Fibroblast of lung (primary cell): ENCODE measurements around the gene B3GALT5. TPM values are rescaled to one million over a fixed set of nuclear protein-coding genes. Genes with fewer than 3 reads are reported as not detected.

Source experiments
- DNase-seq, 2 donors: peaks; one replicate each; pipeline versions ENCODE4 v3.0.0 to v3.0.0-alpha.2; 2010; ENCODE audit warnings: low read depth in 2 of 2
- H2AFZ ChIP-seq: 2 replicates; pipeline ENCODE4 v1.5.1; 2012; ENCODE audit warnings: low read length, control low read depth, inconsistent platforms
- H3K27ac ChIP-seq: 2 replicates; pipeline ENCODE4 v1.5.1; 2011; ENCODE audit warnings: low read length, control low read depth; ENCODE audit not compliant: insufficient read depth
- H3K27me3 ChIP-seq: 2 replicates; pipeline ENCODE4 v1.5.1; 2011; ENCODE audit warnings: mild to moderate bottlenecking, low read length; ENCODE audit not compliant: control insufficient read depth, insufficient read depth
- H3K36me3 ChIP-seq: 2 replicates; pipeline ENCODE4 v1.5.1; 2011; ENCODE audit warnings: low read length; ENCODE audit not compliant: control insufficient read depth, insufficient read depth
- H3K4me1 ChIP-seq: 2 replicates; pipeline ENCODE4 v1.5.1; 2011; ENCODE audit warnings: low read length; ENCODE audit not compliant: control insufficient read depth, insufficient read depth; ENCODE audit errors: extremely low read depth
- H3K4me2 ChIP-seq: 2 replicates; pipeline ENCODE4 v1.5.1; 2011; ENCODE audit warnings: low read length, control low read depth; ENCODE audit not compliant: insufficient read depth; ENCODE audit errors: extremely low read depth
- H3K4me3 ChIP-seq, 4 experiments: fragments of 200-600 bp in 1 of 4; sonication (generic) in 1 of 4; replicated peaks in 1 of 4; 2 replicates each; pipeline ENCODE4 v1.5.1; 2011 to 2016; ENCODE audit warnings: low read length in 4 of 4, low read depth in 3 of 4, mild to moderate bottlenecking in 3 of 4, control low read depth in 2 of 4, inconsistent platforms in 1 of 4, mixed read lengths in 1 of 4; ENCODE audit not compliant: insufficient read depth in 1 of 4; ENCODE audit errors: control extremely low read depth in 1 of 4
- H3K79me2 ChIP-seq: 2 replicates; pipeline ENCODE4 v1.5.1; 2012; ENCODE audit warnings: mild to moderate bottlenecking, low read length, inconsistent platforms; ENCODE audit not compliant: control insufficient read depth, insufficient read depth
- H3K9ac ChIP-seq: 2 replicates; pipeline ENCODE4 v1.5.1; 2011; ENCODE audit warnings: mild to moderate bottlenecking, low read length, control low read depth; ENCODE audit not compliant: insufficient read depth
- H3K9me3 ChIP-seq: 2 replicates; pipeline ENCODE4 v1.5.1; 2012; ENCODE audit warnings: low read depth, low read length; ENCODE audit not compliant: control insufficient read depth, insufficient read depth
- H4K20me1 ChIP-seq: 2 replicates; pipeline ENCODE4 v1.5.1; 2011; ENCODE audit warnings: low read length; ENCODE audit not compliant: control insufficient read depth, insufficient read depth; ENCODE audit errors: extremely low read depth
- EZH2 ChIP-seq: IDR thresholded peaks from 2 replicates; pipeline ENCODE4 v1.5.1; 2012; ENCODE audit warnings: low read length, control low read depth, mild to moderate bottlenecking; ENCODE audit errors: missing control alignments
- polyA plus RNA-seq, 2 donors: library from polyadenylated mRNA; depleted of rRNA in 1 of 2; stranded (reverse) in 1 of 2; unstranded in 1 of 2; fragments of >200 nt; gene quantifications; 2 replicates each; pipeline ENCODE4 v1.2.1, GENCODE V29; 2011 to 2012; ENCODE audit warnings: missing spikeins in 1 of 2
- total RNA-seq: library from RNA; depleted of rRNA; stranded (reverse); fragments of >200 nt; gene quantifications from 2 replicates; pipeline ENCODE4 v1.2.1, GENCODE V29; 2014
- TF ChIP-seq, protein P1 (sequence below), 2 donors: IDR thresholded peaks in 1 of 2; conservative IDR thresholded peaks in 1 of 2; 1 replicate in 1 of 2; 2 replicates in 1 of 2; pipeline ENCODE4 v1.5.1; 2011 to 2012; ENCODE audit warnings: low read length in 2 of 2, control low read depth in 1 of 2, inconsistent platforms in 1 of 2, low read depth in 1 of 2, mild to moderate bottlenecking in 1 of 2

The B3GALT5 gene
- total and polyA plus RNA-seq, 2 donors (not counting 1 experiment from before 2014, with no cell fraction given): under 0.01 TPM

DNA sequence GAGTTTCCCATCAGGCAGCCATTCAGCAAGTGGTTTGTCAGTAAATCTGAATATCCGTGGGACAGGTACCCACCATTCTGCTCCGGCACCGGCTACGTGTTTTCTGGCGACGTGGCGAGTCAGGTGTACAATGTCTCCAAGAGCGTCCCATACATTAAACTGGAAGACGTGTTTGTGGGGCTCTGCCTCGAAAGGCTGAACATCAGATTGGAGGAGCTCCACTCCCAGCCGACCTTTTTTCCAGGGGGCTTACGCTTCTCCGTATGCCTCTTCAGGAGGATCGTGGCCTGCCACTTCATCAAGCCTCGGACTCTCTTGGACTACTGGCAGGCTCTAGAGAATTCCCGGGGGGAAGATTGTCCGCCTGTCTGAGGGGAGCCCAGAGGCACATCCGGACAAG, 48.4 kb downstream of the B3GALT5 start:
- Histone ChIP-seq H3K4me2 (no peak overlapping the region), H3K4me1 (peaks cover 3% of the 10 kb centered on the region), H3K9me3 (no peaks in the 10 kb centered on the region), H3K27me3 (no peaks in the 10 kb centered on the region), H2AFZ (no peak overlapping the region), H3K9ac (no peak overlapping the region), H3K27ac (no peak overlapping the region), H3K4me3 (no peak overlapping the region), H3K79me2 (no peaks in the 10 kb centered on the region), H4K20me1 (no peaks in the 10 kb centered on the region), H3K36me3 (no peaks in the 10 kb centered on the region)
- TF ChIP-seq EZH2: no peak
- TF ChIP-seq, protein P1, sequence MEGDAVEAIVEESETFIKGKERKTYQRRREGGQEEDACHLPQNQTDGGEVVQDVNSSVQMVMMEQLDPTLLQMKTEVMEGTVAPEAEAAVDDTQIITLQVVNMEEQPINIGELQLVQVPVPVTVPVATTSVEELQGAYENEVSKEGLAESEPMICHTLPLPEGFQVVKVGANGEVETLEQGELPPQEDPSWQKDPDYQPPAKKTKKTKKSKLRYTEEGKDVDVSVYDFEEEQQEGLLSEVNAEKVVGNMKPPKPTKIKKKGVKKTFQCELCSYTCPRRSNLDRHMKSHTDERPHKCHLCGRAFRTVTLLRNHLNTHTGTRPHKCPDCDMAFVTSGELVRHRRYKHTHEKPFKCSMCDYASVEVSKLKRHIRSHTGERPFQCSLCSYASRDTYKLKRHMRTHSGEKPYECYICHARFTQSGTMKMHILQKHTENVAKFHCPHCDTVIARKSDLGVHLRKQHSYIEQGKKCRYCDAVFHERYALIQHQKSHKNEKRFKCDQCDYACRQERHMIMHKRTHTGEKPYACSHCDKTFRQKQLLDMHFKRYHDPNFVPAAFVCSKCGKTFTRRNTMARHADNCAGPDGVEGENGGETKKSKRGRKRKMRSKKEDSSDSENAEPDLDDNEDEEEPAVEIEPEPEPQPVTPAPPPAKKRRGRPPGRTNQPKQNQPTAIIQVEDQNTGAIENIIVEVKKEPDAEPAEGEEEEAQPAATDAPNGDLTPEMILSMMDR (conservative IDR thresholded peaks at IDR 0.05 in 1 of 2, IDR thresholded peaks at IDR 0.05 in 1 of 2; ENCODE audit: low read depth in 1 of 2, low read length in 2 of 2): no peak
- no peak for DNase-seq

DNA sequence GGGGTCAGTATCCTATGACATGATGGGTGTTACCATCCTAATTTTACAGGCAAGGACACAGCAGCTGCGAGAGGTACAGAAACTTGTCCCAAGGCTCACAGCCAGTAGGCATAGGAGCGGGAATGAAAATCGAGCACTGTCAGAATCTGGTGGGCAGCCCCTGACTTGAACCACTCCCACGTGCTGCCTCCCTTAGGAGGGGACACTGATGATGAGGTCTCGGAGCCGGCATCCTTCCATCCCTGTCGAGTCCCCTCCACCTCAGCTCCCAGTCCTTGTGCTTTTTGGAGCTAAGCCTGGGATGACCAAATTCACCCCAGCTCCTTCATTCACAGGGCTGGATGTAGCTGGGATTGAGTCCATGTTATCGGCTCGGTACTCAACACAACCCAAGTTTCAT, 49.0 kb downstream of the B3GALT5 start:
- Histone ChIP-seq H3K27ac (no peak overlapping the region), H3K4me1 (peaks cover 3% of the 10 kb centered on the region), H3K4me2 (no peak overlapping the region), H2AFZ (no peak overlapping the region), H3K9me3 (no peaks in the 10 kb centered on the region), H3K36me3 (no peaks in the 10 kb centered on the region), H3K9ac (no peak overlapping the region), H3K79me2 (no peaks in the 10 kb centered on the region), H3K27me3 (no peaks in the 10 kb centered on the region), H3K4me3 (no peak overlapping the region), H4K20me1 (no peaks in the 10 kb centered on the region)
- TF ChIP-seq, protein P1 (conservative IDR thresholded peaks at IDR 0.05 in 1 of 2, IDR thresholded peaks at IDR 0.05 in 1 of 2; ENCODE audit: low read depth in 1 of 2, low read length in 2 of 2): no peak
- no peak for TF ChIP-seq EZH2
- no peak for DNase-seq

DNA sequence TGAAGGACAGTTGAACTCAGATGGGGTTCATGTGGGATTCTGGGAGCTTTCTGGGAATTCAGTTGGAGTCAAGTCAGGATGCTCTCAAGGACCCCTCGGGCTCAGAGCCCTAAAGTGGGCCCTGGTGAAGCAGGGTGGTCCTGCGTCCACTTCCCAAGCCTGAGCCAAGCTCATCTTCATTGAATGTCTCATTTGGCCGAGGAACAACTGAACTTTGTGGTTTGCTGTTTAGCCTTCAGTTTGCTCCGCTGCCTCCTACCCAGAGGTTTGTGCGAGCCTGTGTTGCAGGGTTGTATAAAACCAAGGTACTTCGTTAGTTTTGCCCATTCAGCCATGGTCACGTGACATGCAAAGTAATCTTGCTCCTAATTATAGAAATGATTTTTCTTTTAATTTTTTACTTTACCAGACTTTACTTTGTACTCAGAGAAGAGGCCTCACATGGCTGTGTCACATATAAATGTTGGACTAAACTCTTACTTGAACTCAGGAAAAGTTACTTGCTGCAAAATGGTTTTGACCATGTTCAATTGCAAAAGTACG, 49.7 kb downstream of the B3GALT5 start:
- TF ChIP-seq, protein P1 (conservative IDR thresholded peaks at IDR 0.05 in 1 of 2, IDR thresholded peaks at IDR 0.05 in 1 of 2; ENCODE audit: low read depth in 1 of 2, low read length in 2 of 2): no peak
- no peak for TF ChIP-seq EZH2
- no peak overlapping the region for H2AFZ ChIP-seq
- no peaks in the 10 kb centered on the region for H3K79me2 ChIP-seq
- H3K4me1 ChIP-seq: peaks cover 3% of the 10 kb centered on the region
- no peak overlapping the region for H3K27ac ChIP-seq
- no peaks in the 10 kb centered on the region for H3K9me3 ChIP-seq
- no peaks in the 10 kb centered on the region for H3K36me3 ChIP-seq
- no peak overlapping the region for H3K4me3 ChIP-seq
- no peak for DNase-seq
- no peaks in the 10 kb centered on the region for H4K20me1 ChIP-seq
- H3K27me3 ChIP-seq: no peaks in the 10 kb centered on the region
- no peak overlapping the region for H3K4me2 ChIP-seq
- H3K9ac ChIP-seq: no peak overlapping the region
